ENCODE data around the gene TRRAP.

The TRRAP gene

DNA sequence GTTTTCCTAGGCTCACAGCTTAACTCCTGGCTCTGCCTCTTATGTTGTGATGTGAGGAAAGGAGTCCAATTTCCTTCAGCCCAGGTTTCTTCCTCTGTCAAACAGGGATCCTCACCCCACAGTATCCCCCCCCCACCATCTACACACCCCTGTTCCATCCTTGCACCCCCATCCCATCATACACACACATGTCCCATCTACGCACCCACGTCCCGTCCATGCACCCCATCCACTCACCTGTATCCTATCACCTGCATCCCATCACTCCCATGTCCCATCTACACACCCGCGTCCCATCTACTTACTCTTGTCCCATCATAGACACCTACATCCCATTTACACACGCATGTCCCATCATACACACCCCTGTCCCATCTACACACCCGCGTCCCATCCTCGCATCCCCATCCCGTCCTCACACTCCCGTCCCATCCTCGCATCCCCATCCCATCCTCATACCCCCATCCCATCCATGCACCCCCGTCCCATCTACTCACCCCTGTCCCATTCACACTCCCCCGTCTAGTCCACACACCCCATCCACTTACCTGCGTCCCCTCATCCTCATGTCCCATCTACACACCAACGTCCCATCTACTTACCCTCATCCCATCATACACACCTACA lies 117.3 kb downstream of the TRRAP start:
- no peak for TF ChIP-seq POLR2AphosphoS5 (IDR thresholded peaks at IDR 0.05; ENCODE audit: low read depth)
- no peak for TF ChIP-seq SPI1 (IDR thresholded peaks at IDR 0.05; ENCODE audit: borderline replicate concordance, low read depth)
- no peak for TF ChIP-seq CTCF (IDR thresholded peaks at IDR 0.05; ENCODE audit: insufficient read depth, low read length)
- TF ChIP-seq, protein P1, sequence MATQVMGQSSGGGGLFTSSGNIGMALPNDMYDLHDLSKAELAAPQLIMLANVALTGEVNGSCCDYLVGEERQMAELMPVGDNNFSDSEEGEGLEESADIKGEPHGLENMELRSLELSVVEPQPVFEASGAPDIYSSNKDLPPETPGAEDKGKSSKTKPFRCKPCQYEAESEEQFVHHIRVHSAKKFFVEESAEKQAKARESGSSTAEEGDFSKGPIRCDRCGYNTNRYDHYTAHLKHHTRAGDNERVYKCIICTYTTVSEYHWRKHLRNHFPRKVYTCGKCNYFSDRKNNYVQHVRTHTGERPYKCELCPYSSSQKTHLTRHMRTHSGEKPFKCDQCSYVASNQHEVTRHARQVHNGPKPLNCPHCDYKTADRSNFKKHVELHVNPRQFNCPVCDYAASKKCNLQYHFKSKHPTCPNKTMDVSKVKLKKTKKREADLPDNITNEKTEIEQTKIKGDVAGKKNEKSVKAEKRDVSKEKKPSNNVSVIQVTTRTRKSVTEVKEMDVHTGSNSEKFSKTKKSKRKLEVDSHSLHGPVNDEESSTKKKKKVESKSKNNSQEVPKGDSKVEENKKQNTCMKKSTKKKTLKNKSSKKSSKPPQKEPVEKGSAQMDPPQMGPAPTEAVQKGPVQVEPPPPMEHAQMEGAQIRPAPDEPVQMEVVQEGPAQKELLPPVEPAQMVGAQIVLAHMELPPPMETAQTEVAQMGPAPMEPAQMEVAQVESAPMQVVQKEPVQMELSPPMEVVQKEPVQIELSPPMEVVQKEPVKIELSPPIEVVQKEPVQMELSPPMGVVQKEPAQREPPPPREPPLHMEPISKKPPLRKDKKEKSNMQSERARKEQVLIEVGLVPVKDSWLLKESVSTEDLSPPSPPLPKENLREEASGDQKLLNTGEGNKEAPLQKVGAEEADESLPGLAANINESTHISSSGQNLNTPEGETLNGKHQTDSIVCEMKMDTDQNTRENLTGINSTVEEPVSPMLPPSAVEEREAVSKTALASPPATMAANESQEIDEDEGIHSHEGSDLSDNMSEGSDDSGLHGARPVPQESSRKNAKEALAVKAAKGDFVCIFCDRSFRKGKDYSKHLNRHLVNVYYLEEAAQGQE (IDR thresholded peaks at IDR 0.05; ENCODE audit: insufficient replicate concordance, low read depth): no peak
- no peak for TF ChIP-seq GABPA (IDR thresholded peaks at IDR 0.05; ENCODE audit: low read depth)
- no peak for DNase-seq (ENCODE audit: low read depth in 1 of 2, low spot score in 1 of 2)
- Histone ChIP-seq H3K27me3 (ENCODE audit: insufficient read depth, poor library complexity, severe bottlenecking) (no peaks in the 10 kb centered on the region), H3K4me3 (replicated peaks; ENCODE audit: insufficient read depth, low read length) (no peak overlapping the region), H3K27ac (replicated peaks) (no peak overlapping the region)

DNA sequence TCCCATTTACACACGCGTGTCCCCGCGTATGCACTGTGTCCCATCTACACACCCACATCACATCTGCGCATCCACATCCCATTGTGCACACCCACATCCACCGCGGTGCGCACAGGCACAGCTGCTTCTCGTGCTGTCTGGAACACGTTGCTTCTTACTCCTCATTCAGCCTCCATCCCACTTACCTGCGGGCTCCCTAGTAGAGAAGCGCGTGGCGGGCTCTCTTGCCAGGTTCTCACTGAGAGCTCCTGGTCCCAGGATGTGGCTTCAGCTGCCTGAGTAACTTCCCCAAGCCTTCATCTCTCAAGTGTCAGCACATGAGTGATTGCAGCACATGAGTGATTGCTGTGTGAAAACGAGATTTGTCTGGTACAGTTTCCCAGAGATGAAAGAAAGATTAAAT lies 117.8 kb downstream of the TRRAP start:
- TF ChIP-seq GABPA (IDR thresholded peaks at IDR 0.05; ENCODE audit: low read depth) (no peak), CTCF (IDR thresholded peaks at IDR 0.05; ENCODE audit: insufficient read depth, low read length) (no peak), POLR2AphosphoS5 (IDR thresholded peaks at IDR 0.05; ENCODE audit: low read depth) (no peak), SPI1 (IDR thresholded peaks at IDR 0.05; ENCODE audit: borderline replicate concordance, low read depth) (no peak)
- TF ChIP-seq, protein P1 (IDR thresholded peaks at IDR 0.05; ENCODE audit: insufficient replicate concordance, low read depth): no peak
- no peak for DNase-seq (ENCODE audit: low read depth in 1 of 2, low spot score in 1 of 2)
- H3K4me3 ChIP-seq (replicated peaks; ENCODE audit: insufficient read depth, low read length): no peak overlapping the region
- H3K27me3 ChIP-seq (ENCODE audit: insufficient read depth, poor library complexity, severe bottlenecking): no peaks in the 10 kb centered on the region
- no peak overlapping the region for H3K27ac ChIP-seq (replicated peaks)

DNA sequence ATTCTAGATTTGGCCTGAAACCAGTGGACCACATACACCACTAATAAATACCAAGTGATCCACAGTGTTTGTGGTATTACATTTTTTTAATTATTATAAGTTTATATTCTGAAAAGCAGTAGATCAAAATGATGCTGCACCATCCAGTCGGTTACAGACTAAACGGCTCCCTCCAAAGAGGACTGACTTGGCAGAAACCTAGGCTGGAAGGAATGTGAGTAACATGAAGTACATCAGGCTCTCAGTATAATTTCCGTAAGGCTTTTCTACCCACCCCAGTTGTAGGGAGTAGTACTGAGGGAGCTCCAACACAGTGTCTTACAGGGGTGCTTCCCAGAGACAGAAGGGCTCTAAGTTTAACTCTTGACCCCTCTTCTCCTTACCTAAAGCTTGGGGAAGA lies 119.5 kb downstream of the TRRAP start:
- H3K27me3 ChIP-seq (ENCODE audit: insufficient read depth, poor library complexity, severe bottlenecking): no peaks in the 10 kb centered on the region
- no peak overlapping the region for H3K4me3 ChIP-seq (replicated peaks; ENCODE audit: insufficient read depth, low read length)
- no peak for DNase-seq (ENCODE audit: low read depth in 1 of 2, low spot score in 1 of 2)
- TF ChIP-seq SPI1 (IDR thresholded peaks at IDR 0.05; ENCODE audit: borderline replicate concordance, low read depth): no peak
- H3K27ac ChIP-seq (replicated peaks): no peak overlapping the region

- Histone ChIP-seq H3K27me3 (ENCODE audit: insufficient read depth, poor library complexity, severe bottlenecking) (no peaks in the 10 kb centered on the region), H3K27ac (replicated peaks) (no peak overlapping the region), H3K4me3 (replicated peaks; ENCODE audit: insufficient read depth, low read length) (no peak overlapping the region)
- TF ChIP-seq GABPA (IDR thresholded peaks at IDR 0.05; ENCODE audit: low read depth): no peak
- TF ChIP-seq POLR2AphosphoS5 (IDR thresholded peaks at IDR 0.05; ENCODE audit: low read depth): no peak
- TF ChIP-seq, protein P1 (IDR thresholded peaks at IDR 0.05; ENCODE audit: insufficient replicate concordance, low read depth): no peak
- no peak for TF ChIP-seq SPI1 (IDR thresholded peaks at IDR 0.05; ENCODE audit: borderline replicate concordance, low read depth)
- DNase-seq (ENCODE audit: low read depth in 1 of 2, low spot score in 1 of 2): no peak
These were observed 120.7 kb downstream of the TRRAP start for GRCh38 chr7:98998821-98999725.
